A673 (cell line): ENCODE data around the gene KANSL3.

Source experiments
- CTCF ChIP-seq: fragments of 300-800, 200-600 bp; sonication (generic); conservative IDR thresholded peaks from 2 replicates; pipeline ENCODE4 v1.5.1; 2017; ENCODE audit warnings: low read depth, mild to moderate bottlenecking, antibody characterized with exemption, low read length, moderate library complexity, mixed read lengths
- EZH2 ChIP-seq: fragments of 200-600 bp; sonication (generic); IDR thresholded peaks from 2 replicates; pipeline ENCODE4 v1.6.1; 2017; ENCODE audit warnings: borderline replicate concordance, low read depth, mild to moderate bottlenecking, mixed read lengths, antibody characterized with exemption, low read length; ENCODE audit not compliant: poor library complexity, severe bottlenecking

- no peak for TF ChIP-seq EZH2
- TF ChIP-seq CTCF = no peak
Observed at GRCh38 chr2:96553176-96553956, 84.7 kb downstream of the KANSL3 start.
